ENCODE results near the gene GRK7.

GRCh38 chr3:141754032-141754431 lies 9.2 kb upstream of the GRK7 start:
- no peak for TF ChIP-seq CTCF (IDR thresholded peaks at IDR 0.05)
- TF ChIP-seq POLR2A (IDR thresholded peaks at IDR 0.05) = no peak

Data from uterus (tissue), 2 donors.